H1 (cell line): ENCODE results near the gene MAP3K1. TPM values are rescaled to one million over a fixed set of nuclear protein-coding genes. Genes with fewer than 3 reads are reported as not detected.

ENCODE experiments used
- ASH2L ChIP-seq: fragments of 200-600, 300-600 bp; sonication (generic); IDR thresholded peaks from one replicate; pipeline ENCODE4 v1.7.1; 2017; ENCODE audit warnings: low read length
- BACH1 ChIP-seq: IDR thresholded peaks from 2 replicates; pipeline ENCODE4 v1.6.1; 2012; ENCODE audit warnings: low read length, improper control_type of control experiment
- CBX5 ChIP-seq: fragments of 300-800, 300-1000 bp; sonication (generic); IDR thresholded peaks from 2 replicates; pipeline ENCODE4 v1.7.1; 2016; ENCODE audit warnings: antibody characterized with exemption, low read length, low read depth
- CBX8 ChIP-seq: fragments of 300-800, 300-1000 bp; sonication (generic); IDR thresholded peaks from 2 replicates; pipeline ENCODE4 v1.7.1; 2016; ENCODE audit warnings: low read depth, low read length, borderline replicate concordance
- CEBPB ChIP-seq: IDR thresholded peaks from 2 replicates; pipeline ENCODE4 v1.6.1; 2012; ENCODE audit warnings: low read depth, low read length
- CREB1 ChIP-seq: IDR thresholded peaks from 2 replicates; pipeline ENCODE4 v1.6.1; 2012; ENCODE audit warnings: inconsistent platforms
- CTBP2 ChIP-seq: IDR thresholded peaks from 2 replicates; pipeline ENCODE4 v1.7.0; 2011; ENCODE audit warnings: borderline replicate concordance, mild to moderate bottlenecking, moderate library complexity, mixed read lengths, low read length; ENCODE audit not compliant: insufficient read depth, insufficient read length
- FOSL1 ChIP-seq: IDR thresholded peaks from 2 replicates; pipeline ENCODE4 v1.6.1; 2011; ENCODE audit warnings: mild to moderate bottlenecking, low read depth, low read length, moderate library complexity; ENCODE audit not compliant: insufficient read depth
- GABPA ChIP-seq: IDR thresholded peaks from 2 replicates; pipeline ENCODE4 v1.6.1; 2011; ENCODE audit warnings: mild to moderate bottlenecking, low read length, moderate library complexity, borderline replicate concordance; ENCODE audit not compliant: insufficient read depth
- JUN ChIP-seq: IDR thresholded peaks from 2 replicates; pipeline ENCODE4 v1.6.1; 2011; ENCODE audit warnings: low read depth, mild to moderate bottlenecking, improper control_type of control experiment, low read length
- JUND ChIP-seq: IDR thresholded peaks from 2 replicates; pipeline ENCODE4 v1.6.1; 2011; ENCODE audit warnings: mild to moderate bottlenecking, improper control_type of control experiment, low read length
- NANOG ChIP-seq: IDR thresholded peaks from 2 replicates; pipeline ENCODE4 v1.6.1; 2011; ENCODE audit warnings: low read length, low read depth, mild to moderate bottlenecking, inconsistent platforms; ENCODE audit not compliant: insufficient read depth, poor library complexity, severe bottlenecking
- POLR2AphosphoS5 ChIP-seq: IDR thresholded peaks from 2 replicates; pipeline ENCODE4 v1.6.1; 2011; ENCODE audit warnings: low read depth, low read length
- RBBP5 ChIP-seq: IDR thresholded peaks from 2 replicates; pipeline ENCODE4 v1.7.1; 2012; ENCODE audit warnings: low read depth, mild to moderate bottlenecking, inconsistent platforms, low read length, moderate library complexity, borderline replicate concordance
- SAP30 ChIP-seq: fragments of 300-600 bp; sonication (generic); IDR thresholded peaks from 2 replicates; pipeline ENCODE4 v1.7.1; 2012; ENCODE audit warnings: low read length, moderate library complexity, mild to moderate bottlenecking, inconsistent platforms; ENCODE audit not compliant: insufficient read depth, insufficient replicate concordance
- SP2 ChIP-seq: IDR thresholded peaks from 2 replicates; pipeline ENCODE4 v1.6.1; 2012; ENCODE audit warnings: mild to moderate bottlenecking, low read length, inconsistent platforms
- SUZ12 ChIP-seq: fragments of 200-600 bp; sonication (generic); IDR thresholded peaks from 2 replicates; pipeline ENCODE4 v1.6.1; 2012; ENCODE audit warnings: mild to moderate bottlenecking, inconsistent platforms, low read length, moderate library complexity, mixed read lengths
- TAF7 ChIP-seq: optimal IDR thresholded peaks from 2 replicates; pipeline ENCODE3; 2011; ENCODE audit warnings: low read depth, mild to moderate bottlenecking, inconsistent platforms, low read length, moderate library complexity, borderline replicate concordance
- USF2 ChIP-seq: IDR thresholded peaks from 2 replicates; pipeline ENCODE4 v1.6.1; 2011; ENCODE audit warnings: low read length, improper control_type of control experiment
- YY1 ChIP-seq: IDR thresholded peaks from 2 replicates; pipeline ENCODE4 v1.6.1; 2011; ENCODE audit warnings: low read depth, mild to moderate bottlenecking, low read length
- ZNF274 ChIP-seq: IDR thresholded peaks from 2 replicates; pipeline ENCODE4 v1.7.0; 2012; ENCODE audit warnings: low read length, borderline replicate concordance; ENCODE audit errors: extremely low read depth
- polyA plus RNA-seq, 7 experiments: library from polyadenylated mRNA; depleted of rRNA in 3 of 7; stranded (reverse) in 5 of 7; unstranded in 2 of 7; fragments of >200 nt in 5 of 7; fragments of 200-250 nt in 2 of 7; gene quantifications; 1 replicate in 5 of 7; 2 replicates in 1 of 7; 4 replicates in 1 of 7; pipeline versions ENCODE4 v1.2.1 to v1.2.3, GENCODE V29; 2011 to 2013; ENCODE audit warnings: missing spikeins in 2 of 7, mixed read lengths in 2 of 7
- total RNA-seq: library from RNA; stranded (reverse); fragmentation: NEBNext Ultra II Directional; extraction: Animal tissue kit (Norgen Biotek cat#: 25700); gene quantifications from 2 replicates; pipeline ENCODE4 v1.2.1, GENCODE V29; 2021

Gene MAP3K1
- total and polyA plus RNA-seq, 2 of the 8 experiments (the other 6 are each of a cell fraction or from before 2014, with no cell fraction given): 3.9 to 11.8 TPM

- TF ChIP-seq CBX5 (no peak), JUND (no peak), CREB1 (no peak), ASH2L (peak; percentile 68), POLR2AphosphoS5 (no peak), USF2 (no peak), FOSL1 (no peak), TAF7 (no peak), SUZ12 (peak; percentile 72), RBBP5 (peak; percentile 89; the same call in 1 of the 2 replicates), ZNF274 (no peak), SAP30 (no peak), CBX8 (no peak), NANOG (no peak), JUN (no peak), YY1 (0 out of 2 replicates have a peak, but pooled peaks have one; percentile 11), BACH1 (no peak), GABPA (no peak), CTBP2 (no peak), CEBPB (no peak), SP2 (no peak)
These were observed 887 bp upstream of the MAP3K1 start (continued) for GRCh38 chr5:56814361-56814962.
